Trophoblast cell (in vitro differentiated cells and primary cell): ENCODE data around the gene DUOXA2.

Experiments
- DNase-seq, 2 donors: peaks; one replicate each; pipeline ENCODE4 v3.0.0-alpha.2; 2016
- H2AFZ ChIP-seq: 2 replicates; pipeline ENCODE4 v1.6.1; 2013; ENCODE audit warnings: low read length, moderate library complexity, mild to moderate bottlenecking; ENCODE audit not compliant: insufficient read depth, poor library complexity
- H2AK5ac ChIP-seq: 2 replicates; pipeline ENCODE4 v1.6.1; 2013; ENCODE audit warnings: mild to moderate bottlenecking, low read length
- H2BK120ac ChIP-seq: 2 replicates; pipeline ENCODE4 v1.6.1; 2013; ENCODE audit warnings: low read length, mild to moderate bottlenecking, moderate library complexity; ENCODE audit not compliant: insufficient read depth, poor library complexity
- H2BK12ac ChIP-seq: 2 replicates; pipeline ENCODE4 v1.6.1; 2013; ENCODE audit warnings: mild to moderate bottlenecking, low read length, moderate library complexity
- H2BK5ac ChIP-seq: 2 replicates; pipeline ENCODE4 v1.6.1; 2013; ENCODE audit warnings: low read length, low read depth, moderate library complexity, mild to moderate bottlenecking; ENCODE audit not compliant: poor library complexity
- H3K14ac ChIP-seq: 2 replicates; pipeline ENCODE4 v1.6.1; 2013; ENCODE audit warnings: mild to moderate bottlenecking, low read length
- H3K18ac ChIP-seq: 2 replicates; pipeline ENCODE4 v1.6.1; 2013; ENCODE audit warnings: mild to moderate bottlenecking, low read length
- H3K23ac ChIP-seq: 2 replicates; pipeline ENCODE4 v1.6.1; 2013; ENCODE audit warnings: low read length
- H3K27ac ChIP-seq: 2 replicates; pipeline ENCODE4 v1.5.1; 2013; ENCODE audit warnings: low read depth, mild to moderate bottlenecking, inconsistent platforms, low read length, moderate library complexity
- H3K27me3 ChIP-seq: 2 replicates; pipeline ENCODE4 v1.6.1; 2013; ENCODE audit warnings: inconsistent platforms, mild to moderate bottlenecking, low read length, moderate library complexity; ENCODE audit not compliant: insufficient read depth
- H3K36me3 ChIP-seq, 2 experiments: 1 replicate in 1 of 2; 2 replicates in 1 of 2; pipeline ENCODE4 v1.6.1; 2013; ENCODE audit warnings: low read length in 2 of 2, mild to moderate bottlenecking in 2 of 2, moderate library complexity in 1 of 2; ENCODE audit not compliant: insufficient read depth in 2 of 2, control insufficient read depth in 1 of 2
- H3K4ac ChIP-seq: 2 replicates; pipeline ENCODE4 v1.6.1; 2013; ENCODE audit warnings: low read depth, mild to moderate bottlenecking, low read length, moderate library complexity
- H3K4me1 ChIP-seq, 2 experiments: 1 replicate in 1 of 2; 2 replicates in 1 of 2; pipeline ENCODE4 v1.6.1; 2013; ENCODE audit warnings: low read length in 2 of 2, mild to moderate bottlenecking in 2 of 2, moderate library complexity in 1 of 2; ENCODE audit not compliant: insufficient read depth in 2 of 2, control insufficient read depth in 1 of 2
- H3K4me2 ChIP-seq: 2 replicates; pipeline ENCODE4 v1.6.1; 2013; ENCODE audit warnings: inconsistent platforms, mild to moderate bottlenecking, low read length, moderate library complexity
- H3K4me3 ChIP-seq: 2 replicates; pipeline ENCODE4 v1.5.1; 2013; ENCODE audit warnings: mild to moderate bottlenecking, low read depth, low read length, inconsistent platforms
- H3K79me1 ChIP-seq: one replicate; pipeline ENCODE4 v1.6.1; 2013; ENCODE audit warnings: low read length
- H3K79me2 ChIP-seq: 2 replicates; pipeline ENCODE4 v1.6.1; 2013; ENCODE audit warnings: low read length, mild to moderate bottlenecking; ENCODE audit not compliant: control insufficient read depth, insufficient read depth, poor library complexity
- H3K9ac ChIP-seq: 2 replicates; pipeline ENCODE4 v1.6.1; 2013; ENCODE audit warnings: mild to moderate bottlenecking, low read length
- H3K9me3 ChIP-seq: 2 replicates; pipeline ENCODE4 v1.6.1; 2013; ENCODE audit warnings: low read depth, mild to moderate bottlenecking, control low read depth, inconsistent platforms, low read length; ENCODE audit not compliant: insufficient read depth
- H4K12ac ChIP-seq: 2 replicates; pipeline ENCODE4 v1.6.1; 2013; ENCODE audit warnings: low read depth, mild to moderate bottlenecking, low read length, moderate library complexity
- H4K8ac ChIP-seq: 2 replicates; pipeline ENCODE4 v1.6.1; 2013; ENCODE audit warnings: low read depth, mild to moderate bottlenecking, low read length, moderate library complexity
- H4K91ac ChIP-seq: one replicate; pipeline ENCODE4 v1.6.1; 2013; ENCODE audit warnings: low read depth, mild to moderate bottlenecking, low read length, moderate library complexity
- WGBS: extraction: QIAGEN DNeasy Blood & Tissue Kit; methylation state at CpG from one replicate; pipeline ENCODE4 v1.1.7; 2013; ENCODE audit warnings: missing lambda C conversion rate; ENCODE audit not compliant: insufficient read length, insufficient coverage; ENCODE audit errors: extremely low coverage; 5-methylcytosine and 5-hydroxymethylcytosine counted together

DUOXA2 gene

GRCh38 chr15:45162771-45163507 is 48.8 kb downstream of the DUOXA2 start:
- H2AFZ ChIP-seq = no peak overlapping the region
- H3K23ac ChIP-seq = no peak overlapping the region
- H2BK5ac ChIP-seq = no peak overlapping the region
- no peaks in the 10 kb centered on the region for H3K27me3 ChIP-seq
- H3K4me1 ChIP-seq = peaks cover 5 to 12% of the 10 kb centered on the region in 2 experiments
- WGBS = no CpG with 5 or more reads among the region's 7 CpGs
- peaks cover 2% of the 10 kb centered on the region for H3K9me3 ChIP-seq
- H3K18ac ChIP-seq = no peak overlapping the region
- H4K91ac ChIP-seq = no peak overlapping the region
- H4K8ac ChIP-seq = no peak overlapping the region
- no peak overlapping the region for H3K4ac ChIP-seq
- no peak overlapping the region for H3K27ac ChIP-seq
- peak overlapping the region; percentile 14 for H3K4me3 ChIP-seq
- no peak overlapping the region for H2BK120ac ChIP-seq
- H3K4me2 ChIP-seq = peak overlapping the region; percentile 10
- H2BK12ac ChIP-seq = no peak overlapping the region
- peaks cover 10% of the 10 kb centered on the region for H3K79me1 ChIP-seq
- H3K79me2 ChIP-seq = peaks cover 5% of the 10 kb centered on the region
- H3K14ac ChIP-seq = no peak overlapping the region
- H3K36me3 ChIP-seq = no peaks in the 10 kb centered on the region
- H2AK5ac ChIP-seq = no peak overlapping the region
- no peak overlapping the region for H4K12ac ChIP-seq
- H3K9ac ChIP-seq = no peak overlapping the region
- peak; percentile 76 to 90 for DNase-seq

- peak in 1 of 2 donors; percentile 21 for DNase-seq
- no peak overlapping the region for H2BK5ac ChIP-seq
- H3K36me3 ChIP-seq = peaks cover 0 to 2% of the 10 kb centered on the region in 2 experiments
- H3K18ac ChIP-seq = no peak overlapping the region
- H4K91ac ChIP-seq = no peak overlapping the region
- H3K4me3 ChIP-seq = peak overlapping the region; percentile 14
- no peak overlapping the region for H2AFZ ChIP-seq
- H3K23ac ChIP-seq = no peak overlapping the region
- peaks cover 5 to 9% of the 10 kb centered on the region in 2 experiments for H3K4me1 ChIP-seq
- WGBS = no CpG with 5 or more reads among the region's 9 CpGs
- peaks cover 2% of the 10 kb centered on the region for H3K9me3 ChIP-seq
- no peak overlapping the region for H3K14ac ChIP-seq
- no peak overlapping the region for H2BK120ac ChIP-seq
- H2AK5ac ChIP-seq = no peak overlapping the region
- H3K9ac ChIP-seq = no peak overlapping the region
- H2BK12ac ChIP-seq = no peak overlapping the region
- no peak overlapping the region for H4K12ac ChIP-seq
- H3K4me2 ChIP-seq = no peak overlapping the region
- H3K79me2 ChIP-seq = peaks cover 5% of the 10 kb centered on the region
- H4K8ac ChIP-seq = no peak overlapping the region
- H3K4ac ChIP-seq = no peak overlapping the region
- no peak overlapping the region for H3K27ac ChIP-seq
- no peaks in the 10 kb centered on the region for H3K27me3 ChIP-seq
- H3K79me1 ChIP-seq = peaks cover 10% of the 10 kb centered on the region
Measured at GRCh38 chr15:45163508-45163856, 49.4 kb downstream of the DUOXA2 start.

DNA sequence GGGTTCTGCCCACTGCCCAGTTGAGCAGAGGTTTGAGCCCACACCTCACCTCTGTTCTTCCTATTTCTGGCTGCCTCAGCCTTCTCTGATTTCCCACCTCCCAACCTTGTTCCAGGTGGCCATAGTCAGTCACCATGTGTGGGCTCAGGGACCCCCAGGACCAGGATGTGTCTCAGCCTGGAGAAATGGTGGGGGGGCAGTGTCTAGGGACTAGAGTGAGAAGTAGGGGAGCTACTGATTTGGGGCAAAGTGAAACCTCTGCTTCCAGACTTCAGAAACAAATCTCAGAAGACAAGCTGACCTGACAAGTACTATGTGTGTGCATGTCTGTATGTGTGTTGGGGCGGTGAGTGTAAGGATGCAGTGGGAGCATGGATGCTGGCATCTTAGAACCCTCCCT is 50.8 kb downstream of the DUOXA2 start:
- H3K4ac ChIP-seq = no peak overlapping the region
- H3K4me1 ChIP-seq = peaks cover 5 to 9% of the 10 kb centered on the region in 2 experiments
- H3K27ac ChIP-seq = no peak overlapping the region
- H3K4me3 ChIP-seq = no peak overlapping the region
- no peak overlapping the region for H3K4me2 ChIP-seq
- no CpG with 5 or more reads among the region's 1 CpG for WGBS
- no peaks in the 10 kb centered on the region for H3K27me3 ChIP-seq
- H2BK12ac ChIP-seq = no peak overlapping the region
- peaks cover 5% of the 10 kb centered on the region for H3K79me2 ChIP-seq
- H3K9me3 ChIP-seq = peaks cover 2% of the 10 kb centered on the region
- no peak overlapping the region for H4K91ac ChIP-seq
- H3K79me1 ChIP-seq = peaks cover 10% of the 10 kb centered on the region
- H3K23ac ChIP-seq = no peak overlapping the region
- H2AK5ac ChIP-seq = no peak overlapping the region
- H2AFZ ChIP-seq = no peak overlapping the region
- no peak overlapping the region for H4K8ac ChIP-seq
- no peak overlapping the region for H3K18ac ChIP-seq
- peaks cover 0 to 2% of the 10 kb centered on the region in 2 experiments for H3K36me3 ChIP-seq
- no peak overlapping the region for H2BK5ac ChIP-seq
- no peak overlapping the region for H2BK120ac ChIP-seq
- DNase-seq = no peak
- no peak overlapping the region for H3K14ac ChIP-seq
- H3K9ac ChIP-seq = no peak overlapping the region
- H4K12ac ChIP-seq = no peak overlapping the region

GRCh38 chr15:45165536-45165935 is 51.4 kb downstream of the DUOXA2 start:
- no peak overlapping the region for H3K9ac ChIP-seq
- no peak overlapping the region for H3K4me2 ChIP-seq
- no peak overlapping the region for H2BK120ac ChIP-seq
- no peak overlapping the region for H2BK12ac ChIP-seq
- peak overlapping the region; percentile 17 for H4K8ac ChIP-seq
- H3K4ac ChIP-seq = no peak overlapping the region
- no peak overlapping the region for H3K14ac ChIP-seq
- WGBS = no CpG with 5 or more reads among the region's 5 CpGs
- no peak overlapping the region for H4K91ac ChIP-seq
- H2AK5ac ChIP-seq = no peak overlapping the region
- H3K4me1 ChIP-seq = peaks cover 5 to 9% of the 10 kb centered on the region in 2 experiments
- H3K79me1 ChIP-seq = peaks cover 10% of the 10 kb centered on the region
- no peak for DNase-seq
- H3K23ac ChIP-seq = no peak overlapping the region
- no peak overlapping the region for H3K18ac ChIP-seq
- H3K27me3 ChIP-seq = no peaks in the 10 kb centered on the region
- no peak overlapping the region for H2BK5ac ChIP-seq
- H3K4me3 ChIP-seq = no peak overlapping the region
- H3K36me3 ChIP-seq = peaks cover 0 to 2% of the 10 kb centered on the region in 2 experiments
- H2AFZ ChIP-seq = no peak overlapping the region
- H3K9me3 ChIP-seq = peaks cover 2% of the 10 kb centered on the region
- H3K27ac ChIP-seq = no peak overlapping the region
- no peak overlapping the region for H4K12ac ChIP-seq
- peaks cover 5% of the 10 kb centered on the region for H3K79me2 ChIP-seq
